ENCODE measurements around the gene CREB5.

GRCh38 chr7:28575241-28575643 lies 162.9 kb downstream of the CREB5 start:
- no peak for TF ChIP-seq EZH2 (IDR thresholded peaks at IDR 0.05; ENCODE audit: borderline replicate concordance, low read depth, low read length, severe bottlenecking)
- TF ChIP-seq, protein P1, sequence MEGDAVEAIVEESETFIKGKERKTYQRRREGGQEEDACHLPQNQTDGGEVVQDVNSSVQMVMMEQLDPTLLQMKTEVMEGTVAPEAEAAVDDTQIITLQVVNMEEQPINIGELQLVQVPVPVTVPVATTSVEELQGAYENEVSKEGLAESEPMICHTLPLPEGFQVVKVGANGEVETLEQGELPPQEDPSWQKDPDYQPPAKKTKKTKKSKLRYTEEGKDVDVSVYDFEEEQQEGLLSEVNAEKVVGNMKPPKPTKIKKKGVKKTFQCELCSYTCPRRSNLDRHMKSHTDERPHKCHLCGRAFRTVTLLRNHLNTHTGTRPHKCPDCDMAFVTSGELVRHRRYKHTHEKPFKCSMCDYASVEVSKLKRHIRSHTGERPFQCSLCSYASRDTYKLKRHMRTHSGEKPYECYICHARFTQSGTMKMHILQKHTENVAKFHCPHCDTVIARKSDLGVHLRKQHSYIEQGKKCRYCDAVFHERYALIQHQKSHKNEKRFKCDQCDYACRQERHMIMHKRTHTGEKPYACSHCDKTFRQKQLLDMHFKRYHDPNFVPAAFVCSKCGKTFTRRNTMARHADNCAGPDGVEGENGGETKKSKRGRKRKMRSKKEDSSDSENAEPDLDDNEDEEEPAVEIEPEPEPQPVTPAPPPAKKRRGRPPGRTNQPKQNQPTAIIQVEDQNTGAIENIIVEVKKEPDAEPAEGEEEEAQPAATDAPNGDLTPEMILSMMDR (IDR thresholded peaks at IDR 0.05; ENCODE audit: borderline replicate concordance, extremely low read depth, low read length, poor library complexity, severe bottlenecking), result no peak

Data from DND-41 (cell line).